ENCODE data around the gene KCP. TPM values are rescaled to one million over a fixed set of nuclear protein-coding genes. Genes with fewer than 3 reads are reported as not detected.

Gene KCP
- polyA plus RNA-seq, 1 donor (not counting 4 experiments of a cell fraction or from before 2014, with no cell fraction given): not detected

DNA sequence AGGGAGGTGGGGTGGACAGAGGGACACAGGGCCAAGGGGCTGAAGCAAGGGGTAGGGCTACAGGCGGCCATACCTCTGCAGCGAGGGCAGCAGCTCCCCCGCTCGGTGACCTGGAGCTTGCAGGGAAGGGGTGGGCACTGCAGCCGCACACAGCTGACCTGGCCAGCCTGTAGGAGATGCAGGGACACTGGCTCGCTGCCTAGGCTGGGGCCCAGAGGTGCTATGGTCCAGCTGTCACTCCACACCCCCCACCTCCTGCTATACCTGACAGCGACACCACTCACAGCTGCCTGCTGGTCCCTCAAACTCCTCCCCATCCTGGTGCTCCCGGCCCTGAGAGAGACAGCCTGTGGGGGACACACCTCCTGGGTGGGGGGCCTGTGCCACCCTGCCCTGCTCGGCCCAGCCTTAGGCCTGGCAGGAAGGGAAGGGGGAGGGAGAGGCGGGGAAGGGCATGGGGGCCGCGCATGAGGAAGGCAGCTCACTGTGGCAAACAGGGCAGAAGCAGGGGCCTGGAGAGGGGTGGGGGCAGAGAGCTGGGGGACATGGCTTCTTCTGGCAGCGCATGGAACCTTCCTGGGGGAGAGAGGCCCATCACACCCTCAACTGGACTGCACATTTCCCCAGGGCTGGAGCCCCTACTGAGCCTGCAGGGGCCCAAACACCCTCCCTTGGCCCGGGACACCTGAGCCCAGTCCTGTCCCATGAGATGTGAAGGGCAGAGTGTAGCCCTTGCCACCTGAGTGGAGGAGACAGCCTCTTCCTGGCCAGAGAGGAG is 23.9 kb downstream of the KCP start:
- no peak overlapping the region for H3K4me3 ChIP-seq (ENCODE audit: control insufficient read depth in 2 of 3, extremely low read depth in 1 of 3, insufficient read depth in 2 of 3, low read depth in 1 of 3, low read length in 3 of 3)

DNA sequence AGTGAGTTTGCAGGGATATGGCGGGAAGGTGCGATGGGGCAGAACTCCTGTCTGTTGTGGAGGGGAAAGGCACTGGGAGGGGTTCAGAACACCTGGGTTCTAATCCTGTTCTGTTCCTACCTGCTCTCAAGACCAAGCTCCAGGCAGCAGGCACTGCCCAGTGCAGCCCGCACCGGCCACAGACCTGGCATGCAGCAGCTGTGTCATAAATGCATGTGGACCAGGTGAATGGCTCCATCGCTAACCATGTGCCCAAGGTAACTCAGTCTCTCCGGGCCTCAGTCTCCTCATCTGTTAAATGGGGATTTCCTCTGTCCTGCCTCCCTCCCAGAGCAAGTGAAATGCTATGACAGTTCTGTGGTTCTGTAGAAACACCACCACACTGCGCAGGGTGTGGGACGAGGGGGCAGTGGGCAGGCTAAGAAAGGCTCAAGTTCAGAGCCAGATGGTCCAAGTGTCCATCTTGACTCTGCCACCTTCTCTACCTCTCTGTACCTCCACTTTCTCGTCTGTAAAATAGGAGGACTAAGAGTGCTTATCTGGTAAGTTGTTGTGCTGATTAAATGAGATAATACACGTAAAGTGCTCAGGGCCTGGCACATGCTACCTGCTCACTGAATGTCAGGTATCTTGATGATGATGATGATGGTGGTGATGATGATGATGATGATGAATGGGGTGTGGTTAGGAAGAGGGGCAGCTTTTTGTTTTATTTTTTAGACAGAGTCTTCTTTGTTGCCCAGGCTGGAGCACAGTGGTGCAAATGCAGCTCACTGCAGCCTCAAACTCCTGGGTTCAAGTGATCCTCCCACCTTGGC is 24.9 kb downstream of the KCP start:
- no peak for DNase-seq (ENCODE audit: low read depth, low spot score)
- Histone ChIP-seq H3K4me2 (ENCODE audit: control insufficient read depth, extremely low read depth, insufficient read depth, low read depth, low read length) (no peak overlapping the region), H3K9ac (ENCODE audit: control insufficient read depth, extremely low read depth, insufficient read depth, low read length) (no peak overlapping the region), H4K20me1 (ENCODE audit: control insufficient read depth, extremely low read depth, insufficient read depth, low read length) (no peaks in the 10 kb centered on the region), H2AFZ (ENCODE audit: control insufficient read depth, low read length) (no peak overlapping the region), H3K36me3 (ENCODE audit: control insufficient read depth in 2 of 2, extremely low read depth in 1 of 2, insufficient read depth in 2 of 2, low read length in 2 of 2) (no peaks in the 10 kb centered on the region), H3K27me3 (ENCODE audit: control insufficient read depth, extremely low read depth, insufficient read depth, low read length) (no peaks in the 10 kb centered on the region), H3K9me1 (ENCODE audit: control insufficient read depth, extremely low read depth, insufficient read depth, low read length) (no peaks in the 10 kb centered on the region), H3K4me3 (ENCODE audit: control insufficient read depth in 2 of 3, extremely low read depth in 1 of 3, insufficient read depth in 2 of 3, low read depth in 1 of 3, low read length in 3 of 3) (no peak overlapping the region), H3K4me1 (ENCODE audit: control insufficient read depth, extremely low read depth, insufficient read depth, low read length) (peaks cover 6% of the 10 kb centered on the region), H3K9me3 (ENCODE audit: control insufficient read depth, low read depth, low read length) (peaks cover 2% of the 10 kb centered on the region), H3K27ac (ENCODE audit: control insufficient read depth, insufficient read depth, low read length) (no peak overlapping the region), H3K79me2 (ENCODE audit: control insufficient read depth, insufficient read depth, low read length) (no peaks in the 10 kb centered on the region)
- TF ChIP-seq EZH2 (IDR thresholded peaks at IDR 0.05; ENCODE audit: low read length): no peak
- TF ChIP-seq, protein P1, sequence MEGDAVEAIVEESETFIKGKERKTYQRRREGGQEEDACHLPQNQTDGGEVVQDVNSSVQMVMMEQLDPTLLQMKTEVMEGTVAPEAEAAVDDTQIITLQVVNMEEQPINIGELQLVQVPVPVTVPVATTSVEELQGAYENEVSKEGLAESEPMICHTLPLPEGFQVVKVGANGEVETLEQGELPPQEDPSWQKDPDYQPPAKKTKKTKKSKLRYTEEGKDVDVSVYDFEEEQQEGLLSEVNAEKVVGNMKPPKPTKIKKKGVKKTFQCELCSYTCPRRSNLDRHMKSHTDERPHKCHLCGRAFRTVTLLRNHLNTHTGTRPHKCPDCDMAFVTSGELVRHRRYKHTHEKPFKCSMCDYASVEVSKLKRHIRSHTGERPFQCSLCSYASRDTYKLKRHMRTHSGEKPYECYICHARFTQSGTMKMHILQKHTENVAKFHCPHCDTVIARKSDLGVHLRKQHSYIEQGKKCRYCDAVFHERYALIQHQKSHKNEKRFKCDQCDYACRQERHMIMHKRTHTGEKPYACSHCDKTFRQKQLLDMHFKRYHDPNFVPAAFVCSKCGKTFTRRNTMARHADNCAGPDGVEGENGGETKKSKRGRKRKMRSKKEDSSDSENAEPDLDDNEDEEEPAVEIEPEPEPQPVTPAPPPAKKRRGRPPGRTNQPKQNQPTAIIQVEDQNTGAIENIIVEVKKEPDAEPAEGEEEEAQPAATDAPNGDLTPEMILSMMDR (optimal IDR thresholded peaks at IDR 0.05 in 1 of 3, IDR thresholded peaks at IDR 0.05 in 1 of 3, conservative IDR thresholded peaks at IDR 0.05 in 1 of 3; ENCODE audit: extremely low read depth in 1 of 3, insufficient read depth in 2 of 3, low read length in 3 of 3): no peak
- FAIRE-seq: no peak
- dilution Hi-C loops (cut with MboI; ENCODE audit: extremely low pct_ligation_motif_present, low sequenced_read_pairs): no loop called here

More for the DNA sequence above, 23.9 kb downstream of the KCP start:
- Histone ChIP-seq H4K20me1 (ENCODE audit: control insufficient read depth, extremely low read depth, insufficient read depth, low read length) (no peaks in the 10 kb centered on the region), H3K79me2 (ENCODE audit: control insufficient read depth, insufficient read depth, low read length) (no peaks in the 10 kb centered on the region), H2AFZ (ENCODE audit: control insufficient read depth, low read length) (no peak overlapping the region), H3K9me3 (ENCODE audit: control insufficient read depth, low read depth, low read length) (peaks cover 2% of the 10 kb centered on the region), H3K27ac (ENCODE audit: control insufficient read depth, insufficient read depth, low read length) (no peak overlapping the region), H3K9ac (ENCODE audit: control insufficient read depth, extremely low read depth, insufficient read depth, low read length) (no peak overlapping the region), H3K27me3 (ENCODE audit: control insufficient read depth, extremely low read depth, insufficient read depth, low read length) (no peaks in the 10 kb centered on the region), H3K4me2 (ENCODE audit: control insufficient read depth, extremely low read depth, insufficient read depth, low read depth, low read length) (no peak overlapping the region), H3K36me3 (ENCODE audit: control insufficient read depth in 2 of 2, extremely low read depth in 1 of 2, insufficient read depth in 2 of 2, low read length in 2 of 2) (no peaks in the 10 kb centered on the region), H3K9me1 (ENCODE audit: control insufficient read depth, extremely low read depth, insufficient read depth, low read length) (no peaks in the 10 kb centered on the region), H3K4me1 (ENCODE audit: control insufficient read depth, extremely low read depth, insufficient read depth, low read length) (peaks cover 6% of the 10 kb centered on the region)
- no peak for DNase-seq (ENCODE audit: low read depth, low spot score)
- TF ChIP-seq EZH2 (IDR thresholded peaks at IDR 0.05; ENCODE audit: low read length): no peak
- FAIRE-seq: no peak
- dilution Hi-C loops (cut with MboI; ENCODE audit: extremely low pct_ligation_motif_present, low sequenced_read_pairs): no loop called here

Data from keratinocyte (primary cell).